Glutamatergic neuron (in vitro differentiated cells): ENCODE measurements around the gene SH3TC1. TPM values are rescaled to one million over a fixed set of nuclear protein-coding genes. Genes with fewer than 3 reads are reported as not detected.
A peak's percentile ranks its signal among the peaks of the same experiment; 100 is the strongest.

Experiments used
- DNase-seq: peaks from one replicate; pipeline ENCODE4 v3.0.0; 2022
- H3K27ac Mint-ChIP-seq: one replicate; pipeline ENCODE4 v1.8.0; 2020; ENCODE audit warnings: mild to moderate bottlenecking, mixed read lengths, inconsistent platforms; ENCODE audit not compliant: unreplicated experiment
- H3K27me3 Mint-ChIP-seq: one replicate; pipeline ENCODE4 v1.8.0; 2020; ENCODE audit warnings: mild to moderate bottlenecking, moderate library complexity, mixed read lengths, inconsistent platforms; ENCODE audit not compliant: unreplicated experiment
- H3K36me3 Mint-ChIP-seq: one replicate; pipeline ENCODE4 v1.8.0; 2020; ENCODE audit warnings: mild to moderate bottlenecking, mixed read lengths, inconsistent platforms; ENCODE audit not compliant: unreplicated experiment
- H3K4me1 Mint-ChIP-seq: one replicate; pipeline ENCODE4 v1.8.0; 2020; ENCODE audit warnings: mild to moderate bottlenecking, low read depth, mixed read lengths, inconsistent platforms; ENCODE audit not compliant: unreplicated experiment
- H3K4me3 Mint-ChIP-seq: one replicate; pipeline ENCODE4 v1.8.0; 2020; ENCODE audit warnings: mild to moderate bottlenecking, mixed read lengths, inconsistent platforms; ENCODE audit not compliant: unreplicated experiment
- H3K9me3 Mint-ChIP-seq: one replicate; pipeline ENCODE4 v1.8.0; 2020; ENCODE audit warnings: mild to moderate bottlenecking, moderate library complexity, mixed read lengths, inconsistent platforms; ENCODE audit not compliant: unreplicated experiment
- CTCF ChIP-seq: fragments of 200-600 bp; sonication (generic); IDR thresholded peaks from one replicate; pipeline ENCODE4 v1.5.0; 2021; ENCODE audit not compliant: partially characterized antibody, unreplicated experiment
- total RNA-seq: library from RNA; stranded (reverse); fragmentation: NEBNext Ultra II Directional; extraction: Animal tissue kit (Norgen Biotek cat#: 25700); gene quantifications from one replicate; pipeline ENCODE4 v1.2.1, GENCODE V29; 2021; ENCODE audit not compliant: unreplicated experiment

Gene SH3TC1
- total RNA-seq, 1 donor from 2014 or later = not detected

DNA sequence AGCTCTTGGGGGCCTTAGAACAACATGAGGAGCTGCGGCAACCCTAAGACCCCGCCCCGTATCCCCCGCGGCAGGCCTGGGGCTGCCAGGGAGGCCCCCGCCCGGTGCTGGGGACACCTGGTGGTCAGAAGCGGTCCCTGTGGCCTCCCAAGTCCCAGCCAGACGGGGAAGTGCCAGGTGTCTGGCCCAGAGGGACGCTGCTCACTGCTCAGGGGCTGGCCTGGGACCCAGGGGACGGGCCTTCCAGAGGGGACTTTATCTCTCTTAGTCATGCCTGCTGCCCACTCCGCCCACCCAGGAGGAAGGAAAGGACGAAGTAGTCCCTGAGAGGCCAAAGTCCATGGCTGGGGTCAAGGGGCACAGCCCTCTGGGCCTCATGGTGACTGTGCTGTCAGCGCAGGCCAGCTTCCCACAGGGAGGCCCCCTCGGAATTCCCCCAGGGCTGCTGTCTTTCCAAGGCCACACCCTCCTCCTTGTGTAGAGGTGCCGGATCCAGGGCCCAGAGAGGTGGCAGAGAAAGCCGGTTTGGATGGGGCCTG is 39.5 kb downstream of the SH3TC1 start:
- Mint-ChIP-seq H3K27me3 (peaks cover 2% of the 10 kb centered on the region), H3K4me1 (no peaks in the 10 kb centered on the region), H3K9me3 (peaks cover 1% of the 10 kb centered on the region), H3K4me3 (no peak overlapping the region), H3K36me3 (no peaks in the 10 kb centered on the region), H3K27ac (no peak overlapping the region)
- peak; percentile 55 for DNase-seq
- peak; percentile 59 for TF ChIP-seq CTCF

- Mint-ChIP-seq H3K4me1 (no peaks in the 10 kb centered on the region), H3K27ac (no peak overlapping the region), H3K36me3 (no peaks in the 10 kb centered on the region), H3K4me3 (no peak overlapping the region), H3K9me3 (peaks cover 1% of the 10 kb centered on the region), H3K27me3 (peaks cover 2% of the 10 kb centered on the region)
- DNase-seq = no peak
- TF ChIP-seq CTCF = no peak
These were observed 40.1 kb downstream of the SH3TC1 start for GRCh38 chr4:8239226-8239625.

- Mint-ChIP-seq H3K36me3 (no peaks in the 10 kb centered on the region), H3K9me3 (peaks cover 1% of the 10 kb centered on the region), H3K27me3 (peaks cover 2% of the 10 kb centered on the region), H3K27ac (no peak overlapping the region), H3K4me1 (no peaks in the 10 kb centered on the region), H3K4me3 (no peak overlapping the region)
- DNase-seq = no peak
- no peak for TF ChIP-seq CTCF
These were observed 40.6 kb downstream of the SH3TC1 start for GRCh38 chr4:8239661-8240060.

DNA sequence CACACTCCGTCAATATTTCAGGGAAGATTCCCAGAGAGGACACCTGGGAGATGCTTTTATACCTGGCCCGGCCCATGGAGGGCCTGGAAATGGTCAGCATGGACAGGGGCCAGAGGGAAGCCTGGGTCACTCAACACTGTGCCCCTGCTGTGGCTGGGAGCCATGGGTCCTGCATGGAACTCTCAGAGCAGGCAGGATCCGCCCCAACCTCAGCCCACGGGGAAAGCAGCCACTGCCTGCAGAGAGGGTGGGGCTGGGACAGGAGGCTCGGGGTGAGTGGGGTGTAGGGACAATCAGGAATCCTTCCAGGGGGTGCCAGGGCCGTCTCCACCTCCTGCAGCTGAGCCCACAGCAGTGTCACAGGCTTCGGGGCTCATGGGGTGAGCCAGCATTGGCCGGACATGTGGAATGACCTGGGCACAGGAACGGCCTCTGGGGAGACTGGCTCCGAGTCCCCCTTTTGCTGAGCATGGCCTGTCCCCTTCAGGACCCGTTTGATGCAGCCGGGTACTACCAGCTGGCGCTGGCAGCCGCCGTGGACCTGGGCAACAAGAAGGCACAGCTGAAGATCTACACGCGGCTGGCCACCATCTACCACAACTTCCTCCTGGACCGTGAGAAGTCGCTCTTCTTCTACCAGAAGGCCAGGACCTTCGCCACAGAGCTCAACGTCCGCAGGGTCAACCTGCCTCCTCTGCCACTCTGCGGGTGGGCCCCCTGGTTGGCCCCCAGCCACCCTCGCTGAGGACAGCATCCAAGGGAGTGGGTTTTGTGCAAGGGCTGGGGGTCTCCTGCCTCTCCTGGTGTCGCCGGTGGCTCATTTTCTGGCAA is 41.3 kb downstream of the SH3TC1 start:
- TF ChIP-seq CTCF = no peak
- H3K27ac Mint-ChIP-seq = no peak overlapping the region

GRCh38 chr4:8241211-8241779 is 42.2 kb downstream of the SH3TC1 start:
- Mint-ChIP-seq H3K4me3 (no peak overlapping the region), H3K4me1 (no peaks in the 10 kb centered on the region), H3K27ac (no peak overlapping the region), H3K27me3 (peaks cover 2% of the 10 kb centered on the region), H3K9me3 (no peaks in the 10 kb centered on the region), H3K36me3 (no peaks in the 10 kb centered on the region)
- TF ChIP-seq CTCF = no peak
- no peak for DNase-seq

More for the DNA sequence above, 41.3 kb downstream of the SH3TC1 start:
- Mint-ChIP-seq H3K4me1 (no peaks in the 10 kb centered on the region), H3K27me3 (peaks cover 2% of the 10 kb centered on the region), H3K4me3 (no peak overlapping the region), H3K36me3 (no peaks in the 10 kb centered on the region), H3K9me3 (no peaks in the 10 kb centered on the region)
- DNase-seq = peak; percentile 17
